ENCODE data around the gene TNFRSF1A. TPM values are rescaled to one million over a fixed set of nuclear protein-coding genes. Genes with fewer than 3 reads are reported as not detected.

The TNFRSF1A gene
- total and polyA plus RNA-seq, 2 of the 13 experiments (the other 11 are each of a cell fraction or from before 2014, with no cell fraction given) = 41.5 to 61.2 TPM

GRCh38 chr12:6370576-6370935 is 28.7 kb upstream of the TNFRSF1A start (continued):
- TF ChIP-seq, protein P1, sequence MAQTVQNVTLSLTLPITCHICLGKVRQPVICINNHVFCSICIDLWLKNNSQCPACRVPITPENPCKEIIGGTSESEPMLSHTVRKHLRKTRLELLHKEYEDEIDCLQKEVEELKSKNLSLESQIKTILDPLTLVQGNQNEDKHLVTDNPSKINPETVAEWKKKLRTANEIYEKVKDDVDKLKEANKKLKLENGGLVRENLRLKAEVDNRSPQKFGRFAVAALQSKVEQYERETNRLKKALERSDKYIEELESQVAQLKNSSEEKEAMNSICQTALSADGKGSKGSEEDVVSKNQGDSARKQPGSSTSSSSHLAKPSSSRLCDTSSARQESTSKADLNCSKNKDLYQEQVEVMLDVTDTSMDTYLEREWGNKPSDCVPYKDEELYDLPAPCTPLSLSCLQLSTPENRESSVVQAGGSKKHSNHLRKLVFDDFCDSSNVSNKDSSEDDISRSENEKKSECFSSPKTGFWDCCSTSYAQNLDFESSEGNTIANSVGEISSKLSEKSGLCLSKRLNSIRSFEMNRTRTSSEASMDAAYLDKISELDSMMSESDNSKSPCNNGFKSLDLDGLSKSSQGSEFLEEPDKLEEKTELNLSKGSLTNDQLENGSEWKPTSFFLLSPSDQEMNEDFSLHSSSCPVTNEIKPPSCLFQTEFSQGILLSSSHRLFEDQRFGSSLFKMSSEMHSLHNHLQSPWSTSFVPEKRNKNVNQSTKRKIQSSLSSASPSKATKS (CRISPR knock-in tag; IDR thresholded peaks at IDR 0.05) = no peak
- TF ChIP-seq, protein P2, sequence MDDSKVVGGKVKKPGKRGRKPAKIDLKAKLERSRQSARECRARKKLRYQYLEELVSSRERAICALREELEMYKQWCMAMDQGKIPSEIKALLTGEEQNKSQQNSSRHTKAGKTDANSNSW (CRISPR knock-in tag; IDR thresholded peaks at IDR 0.05; ENCODE audit: borderline replicate concordance) = no peak
- TF ChIP-seq ZNF362 (CRISPR knock-in tag; IDR thresholded peaks at IDR 0.05; ENCODE audit: borderline replicate concordance) (no peak), BRD4 (CRISPR knock-in tag; IDR thresholded peaks at IDR 0.05) (0 out of 2 replicates have a peak, but pooled peaks have one; percentile 34), TBL1XR1 (IDR thresholded peaks at IDR 0.05; ENCODE audit: borderline replicate concordance, low read length, partially characterized antibody) (no peak), BCL3 (CRISPR knock-in tag; IDR thresholded peaks at IDR 0.05) (peak; percentile 54; the same call in 1 of the 2 replicates)
- TF ChIP-seq, protein P3, sequence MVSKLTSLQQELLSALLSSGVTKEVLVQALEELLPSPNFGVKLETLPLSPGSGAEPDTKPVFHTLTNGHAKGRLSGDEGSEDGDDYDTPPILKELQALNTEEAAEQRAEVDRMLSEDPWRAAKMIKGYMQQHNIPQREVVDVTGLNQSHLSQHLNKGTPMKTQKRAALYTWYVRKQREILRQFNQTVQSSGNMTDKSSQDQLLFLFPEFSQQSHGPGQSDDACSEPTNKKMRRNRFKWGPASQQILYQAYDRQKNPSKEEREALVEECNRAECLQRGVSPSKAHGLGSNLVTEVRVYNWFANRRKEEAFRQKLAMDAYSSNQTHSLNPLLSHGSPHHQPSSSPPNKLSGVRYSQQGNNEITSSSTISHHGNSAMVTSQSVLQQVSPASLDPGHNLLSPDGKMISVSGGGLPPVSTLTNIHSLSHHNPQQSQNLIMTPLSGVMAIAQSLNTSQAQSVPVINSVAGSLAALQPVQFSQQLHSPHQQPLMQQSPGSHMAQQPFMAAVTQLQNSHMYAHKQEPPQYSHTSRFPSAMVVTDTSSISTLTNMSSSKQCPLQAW (CRISPR knock-in tag; IDR thresholded peaks at IDR 0.05) = 0 out of 2 replicates have a peak, but pooled peaks have one; percentile 33
- TF ChIP-seq, protein P4, sequence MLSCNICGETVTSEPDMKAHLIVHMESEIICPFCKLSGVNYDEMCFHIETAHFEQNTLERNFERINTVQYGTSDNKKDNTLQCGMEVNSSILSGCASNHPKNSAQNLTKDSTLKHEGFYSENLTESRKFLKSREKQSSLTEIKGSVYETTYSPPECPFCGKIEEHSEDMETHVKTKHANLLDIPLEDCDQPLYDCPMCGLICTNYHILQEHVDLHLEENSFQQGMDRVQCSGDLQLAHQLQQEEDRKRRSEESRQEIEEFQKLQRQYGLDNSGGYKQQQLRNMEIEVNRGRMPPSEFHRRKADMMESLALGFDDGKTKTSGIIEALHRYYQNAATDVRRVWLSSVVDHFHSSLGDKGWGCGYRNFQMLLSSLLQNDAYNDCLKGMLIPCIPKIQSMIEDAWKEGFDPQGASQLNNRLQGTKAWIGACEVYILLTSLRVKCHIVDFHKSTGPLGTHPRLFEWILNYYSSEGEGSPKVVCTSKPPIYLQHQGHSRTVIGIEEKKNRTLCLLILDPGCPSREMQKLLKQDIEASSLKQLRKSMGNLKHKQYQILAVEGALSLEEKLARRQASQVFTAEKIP (CRISPR knock-in tag; IDR thresholded peaks at IDR 0.05; ENCODE audit: borderline replicate concordance) = no peak
- TF ChIP-seq, protein P5, sequence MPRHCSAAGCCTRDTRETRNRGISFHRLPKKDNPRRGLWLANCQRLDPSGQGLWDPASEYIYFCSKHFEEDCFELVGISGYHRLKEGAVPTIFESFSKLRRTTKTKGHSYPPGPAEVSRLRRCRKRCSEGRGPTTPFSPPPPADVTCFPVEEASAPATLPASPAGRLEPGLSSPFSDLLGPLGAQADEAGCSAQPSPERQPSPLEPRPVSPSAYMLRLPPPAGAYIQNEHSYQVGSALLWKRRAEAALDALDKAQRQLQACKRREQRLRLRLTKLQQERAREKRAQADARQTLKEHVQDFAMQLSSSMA (CRISPR knock-in tag; IDR thresholded peaks at IDR 0.05) = no peak
